DOHH2 (cell line): Measurements from ENCODE around the gene AUTS2.
A peak's percentile ranks its signal among the peaks of the same experiment; 100 is the strongest.

Experiments
- H3F3A ChIP-seq: fragments of 200-600 bp; sonication (generic), shearing (Covaris generic); 2 replicates; pipeline ENCODE4 v1.6.0; 2016; ENCODE audit warnings: antibody characterized with exemption, mild to moderate bottlenecking; ENCODE audit not compliant: control insufficient read depth, insufficient read depth
- H3K27ac ChIP-seq: fragments of 200-600 bp; sonication (generic); 2 replicates; pipeline ENCODE4 v1.5.1; 2014; ENCODE audit warnings: low read depth, mild to moderate bottlenecking, low read length, moderate library complexity
- H3K27me3 ChIP-seq: fragments of 200-600 bp; sonication (generic); 2 replicates; pipeline ENCODE4 v1.6.1; 2014; ENCODE audit warnings: mild to moderate bottlenecking, low read length, mixed read lengths; ENCODE audit not compliant: control insufficient read depth
- H3K36me3 ChIP-seq: fragments of 200-600 bp; sonication (generic); 2 replicates; pipeline ENCODE4 v1.6.1; 2014; ENCODE audit warnings: mild to moderate bottlenecking, low read length, moderate library complexity, mixed read lengths; ENCODE audit not compliant: control insufficient read depth
- H3K4me1 ChIP-seq: fragments of 200-600 bp; sonication (generic); 2 replicates; pipeline ENCODE4 v1.6.1; 2014; ENCODE audit warnings: mild to moderate bottlenecking, low read length, mixed read lengths; ENCODE audit not compliant: control insufficient read depth
- H3K4me2 ChIP-seq: fragments of 200-600 bp; sonication (generic); 2 replicates; pipeline ENCODE4 v1.6.0; 2014; ENCODE audit warnings: mild to moderate bottlenecking, low read length, moderate library complexity
- H3K4me3 ChIP-seq: fragments of 200-600 bp; sonication (generic); 2 replicates; pipeline ENCODE4 v1.5.1; 2014; ENCODE audit warnings: mild to moderate bottlenecking, low read length, mixed read lengths
- H3K79me2 ChIP-seq: fragments of 200-600 bp; sonication (generic); 2 replicates; pipeline ENCODE4 v1.6.1; 2014; ENCODE audit warnings: mild to moderate bottlenecking, low read length, mixed read lengths; ENCODE audit not compliant: control insufficient read depth
- H3K9me2 ChIP-seq: fragments of 200-600 bp; sonication (generic); replicated peaks from 2 replicates; pipeline ENCODE4 v1.6.1; 2014; ENCODE audit warnings: mild to moderate bottlenecking, low read length, mixed read lengths; ENCODE audit not compliant: control insufficient read depth
- H3K9me3 ChIP-seq: fragments of 200-600 bp; sonication (generic); 2 replicates; pipeline ENCODE4 v1.6.1; 2014; ENCODE audit warnings: antibody characterized with exemption, low read length, mixed read lengths; ENCODE audit not compliant: control insufficient read depth, insufficient read depth
- H4K20me1 ChIP-seq: fragments of 200-600 bp; sonication (generic); 2 replicates; pipeline ENCODE4 v1.6.0; 2014; ENCODE audit warnings: low read depth, mild to moderate bottlenecking, antibody characterized with exemption, low read length, moderate library complexity; ENCODE audit not compliant: control insufficient read depth, insufficient read depth
- CTCF ChIP-seq: fragments of 200-600 bp; sonication (generic); IDR thresholded peaks from one replicate; pipeline ENCODE4 v1.5.1; 2014; ENCODE audit warnings: antibody characterized with exemption, mild to moderate bottlenecking, low read depth, low read length; ENCODE audit not compliant: poor library complexity, severe bottlenecking
- EZH2phosphoT487 ChIP-seq: fragments of 200-600 bp; sonication (generic); IDR thresholded peaks from 2 replicates; pipeline ENCODE4 v1.6.1; 2017; ENCODE audit warnings: borderline replicate concordance, mild to moderate bottlenecking, antibody characterized with exemption, low read length, moderate library complexity, mixed read lengths

Gene AUTS2

GRCh38 chr7:70031245-70031644 lies 433.0 kb downstream of the AUTS2 start:
- H3K79me2 ChIP-seq = peaks cover 70% of the 10 kb centered on the region
- H3F3A ChIP-seq = peaks cover 30% of the 10 kb centered on the region
- no peaks in the 10 kb centered on the region for H3K9me2 ChIP-seq
- no peak overlapping the region for H3K4me3 ChIP-seq
- H3K27ac ChIP-seq = peak overlapping the region; percentile 86; the same call in 1 of the 2 replicates
- no peak overlapping the region for H3K4me2 ChIP-seq
- peaks cover 12% of the 10 kb centered on the region; the same call in 1 of the 2 replicates for H3K36me3 ChIP-seq
- no peak for TF ChIP-seq CTCF
- no peak for TF ChIP-seq EZH2phosphoT487
- H3K27me3 ChIP-seq = no peaks in the 10 kb centered on the region
- H3K9me3 ChIP-seq = peaks cover 25% of the 10 kb centered on the region
- H3K4me1 ChIP-seq = peaks cover 87% of the 10 kb centered on the region
- H4K20me1 ChIP-seq = no peaks in the 10 kb centered on the region

DNA sequence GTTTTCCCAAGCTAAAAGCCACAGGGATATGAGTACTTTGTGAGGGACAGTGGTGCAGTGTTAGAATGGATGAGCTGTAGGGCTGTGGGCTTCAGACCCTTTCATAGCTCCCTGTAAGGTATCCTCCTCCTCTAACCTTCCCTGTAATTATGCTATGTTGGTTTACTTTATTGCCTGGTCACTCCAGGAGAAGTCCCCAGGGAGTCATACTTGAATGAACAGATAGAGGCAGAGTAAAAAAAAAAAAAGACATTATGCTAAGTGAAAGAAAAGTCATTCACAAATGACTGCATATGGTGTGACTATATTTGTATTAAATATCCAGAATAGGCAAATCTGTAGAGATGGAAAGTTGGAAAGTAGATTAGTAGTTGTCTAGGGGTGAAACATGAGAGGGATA lies 434.4 kb downstream of the AUTS2 start:
- Histone ChIP-seq H3K79me2 (peaks cover 57% of the 10 kb centered on the region), H3K4me2 (peak overlapping the region; percentile 42), H3K4me1 (peaks cover 86% of the 10 kb centered on the region), H3K27me3 (no peaks in the 10 kb centered on the region), H3K36me3 (peaks cover 12% of the 10 kb centered on the region; the same call in 1 of the 2 replicates), H3K27ac (no peak overlapping the region), H3K9me3 (peaks cover 25% of the 10 kb centered on the region), H3F3A (peaks cover 26% of the 10 kb centered on the region), H4K20me1 (no peaks in the 10 kb centered on the region), H3K4me3 (peak overlapping the region; percentile 16), H3K9me2 (no peaks in the 10 kb centered on the region)
- TF ChIP-seq EZH2phosphoT487 (no peak), CTCF (no peak)

DNA sequence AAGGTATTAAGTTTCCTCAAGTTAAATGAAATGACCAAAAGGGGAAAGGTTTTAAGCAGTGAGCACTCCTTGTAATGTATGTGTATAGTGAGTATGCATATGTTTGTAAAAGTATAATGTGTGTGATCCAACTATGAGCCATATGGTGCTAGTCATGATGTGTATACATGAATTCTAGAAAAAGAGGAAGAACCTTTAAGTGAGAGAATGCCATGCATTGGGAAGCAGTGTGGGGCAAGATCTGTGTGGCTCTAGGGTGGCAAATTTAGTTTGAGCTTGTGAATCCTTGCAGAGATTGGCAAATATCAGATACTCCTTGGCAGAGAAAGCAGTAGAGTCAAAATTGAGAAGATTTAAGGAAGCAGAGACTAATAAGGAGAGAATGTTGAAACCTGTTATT lies 435.0 kb downstream of the AUTS2 start:
- H3K79me2 ChIP-seq = peaks cover 56% of the 10 kb centered on the region
- no peak overlapping the region for H3K4me3 ChIP-seq
- no peaks in the 10 kb centered on the region for H4K20me1 ChIP-seq
- no peak for TF ChIP-seq CTCF
- no peak for TF ChIP-seq EZH2phosphoT487
- no peak overlapping the region for H3K27ac ChIP-seq
- no peaks in the 10 kb centered on the region for H3K9me2 ChIP-seq
- peaks cover 12% of the 10 kb centered on the region; the same call in 1 of the 2 replicates for H3K36me3 ChIP-seq
- no peaks in the 10 kb centered on the region for H3K27me3 ChIP-seq
- peak overlapping the region; percentile 42; the same call in 1 of the 2 replicates for H3K4me2 ChIP-seq
- H3K4me1 ChIP-seq = peaks cover 86% of the 10 kb centered on the region
- peaks cover 25% of the 10 kb centered on the region for H3K9me3 ChIP-seq
- H3F3A ChIP-seq = peaks cover 22% of the 10 kb centered on the region
